Naive thymus-derived CD4-positive, alpha-beta T cell (primary cell): ENCODE results near the gene GP1BB. TPM values are rescaled to one million over a fixed set of nuclear protein-coding genes. Genes with fewer than 3 reads are reported as not detected.
A peak's percentile ranks its signal among the peaks of the same experiment; 100 is the strongest.

Experiments
- ATAC-seq: fragments of 150-1000 bp; cut with Tn5 transposase; 2 replicates; pipeline ENCODE4 v1.10.0; 2021; ENCODE audit warnings: mild to moderate bottlenecking, moderate library complexity
- CTCF ChIA-PET: fragments of 350-600 bp; sonication (Branson Sonifier 250); formaldehyde crosslinking; loops from one replicate; lab custom pipeline; 2021; ENCODE audit warnings: antibody characterized with exemption; lab: Charles Lee
- POLR2A ChIA-PET: fragments of 350-600 bp; sonication (Branson Sonifier 250); formaldehyde crosslinking; loops from one replicate; lab custom pipeline; 2021; ENCODE audit warnings: antibody characterized with exemption, inconsistent platforms; lab: Charles Lee
- DNase-seq, 9 donors: peaks; one replicate each; pipeline versions ENCODE4 v3.0.0 to v3.0.0-alpha.2; 2020 to 2022; ENCODE audit warnings: mixed read lengths in 1 of 9
- H3K27ac ChIP-seq: one replicate; pipeline ENCODE4 v1.7.0; 2013; ENCODE audit warnings: mild to moderate bottlenecking, low read depth, low read length, moderate library complexity
- H3K27me3 ChIP-seq, 2 donors: one replicate each; pipeline ENCODE4 v1.7.0; 2013; ENCODE audit warnings: low read length in 2 of 2, mild to moderate bottlenecking in 2 of 2, moderate library complexity in 2 of 2; ENCODE audit not compliant: control insufficient read depth in 2 of 2, insufficient read depth in 2 of 2
- H3K36me3 ChIP-seq, 3 experiments: 1 replicate in 2 of 3; 2 replicates in 1 of 3; pipeline ENCODE4 v1.7.0; 2013; ENCODE audit warnings: low read length in 3 of 3, mild to moderate bottlenecking in 3 of 3, moderate library complexity in 1 of 3; ENCODE audit not compliant: insufficient read depth in 3 of 3, control insufficient read depth in 2 of 3
- H3K4me1 ChIP-seq, 2 donors: one replicate each; pipeline ENCODE4 v1.7.0; 2013; ENCODE audit warnings: low read length in 2 of 2, mild to moderate bottlenecking in 2 of 2, moderate library complexity in 1 of 2; ENCODE audit not compliant: control insufficient read depth in 2 of 2, insufficient read depth in 2 of 2
- H3K4me3 ChIP-seq: 2 replicates; pipeline ENCODE4 v1.7.0; 2013; ENCODE audit warnings: mild to moderate bottlenecking, low read length
- H3K9me3 ChIP-seq, 3 experiments: 1 replicate in 2 of 3; 2 replicates in 1 of 3; pipeline ENCODE4 v1.7.0; 2013; ENCODE audit warnings: low read length in 3 of 3; ENCODE audit not compliant: control insufficient read depth in 2 of 3
- H3K27ac Mint-ChIP-seq, 9 donors: one replicate each; pipeline ENCODE4 v1.8.0; 2020 to 2022; ENCODE audit warnings: mixed read lengths in 9 of 9, mild to moderate bottlenecking in 8 of 9, moderate library complexity in 5 of 9, inconsistent platforms in 2 of 9
- H3K27me3 Mint-ChIP-seq, 5 donors: one replicate each; pipeline ENCODE4 v1.8.0; 2021 to 2022; ENCODE audit warnings: mixed read lengths in 5 of 5, mild to moderate bottlenecking in 1 of 5
- H3K36me3 Mint-ChIP-seq, 5 donors: one replicate each; pipeline ENCODE4 v1.8.0; 2020 to 2022; ENCODE audit warnings: mixed read lengths in 5 of 5, mild to moderate bottlenecking in 3 of 5, inconsistent platforms in 1 of 5
- H3K4me1 Mint-ChIP-seq, 7 donors: one replicate each; pipeline ENCODE4 v1.8.0; 2020 to 2022; ENCODE audit warnings: mixed read lengths in 7 of 7, mild to moderate bottlenecking in 3 of 7, inconsistent platforms in 1 of 7
- H3K4me3 Mint-ChIP-seq, 10 donors: one replicate each; pipeline ENCODE4 v1.8.0; 2020 to 2022; ENCODE audit warnings: mild to moderate bottlenecking in 10 of 10, mixed read lengths in 10 of 10, moderate library complexity in 6 of 10, inconsistent platforms in 2 of 10
- H3K9me3 Mint-ChIP-seq, 11 donors: one replicate each; pipeline ENCODE4 v1.8.0; 2020 to 2022; ENCODE audit warnings: mixed read lengths in 11 of 11, mild to moderate bottlenecking in 4 of 11, inconsistent platforms in 1 of 11, moderate library complexity in 1 of 11
- intact Hi-C, 2 donors: fragments of 100-400 bp; cut with micrococcal nuclease; formaldehyde crosslinking; loops; one replicate each; pipeline ENCODE4 v1.15.1; 2023
- polyA plus RNA-seq, 2 donors: library from polyadenylated mRNA; unstranded; fragments of 300-500 nt; fragmentation: Illumina TruSeq; gene quantifications; one replicate each; pipeline ENCODE4 v1.2.3, GENCODE V29; 2021
- total RNA-seq, 6 experiments: library from RNA in 5 of 6; stranded (reverse) in 5 of 6; gene quantifications; 1 replicate in 5 of 6; 2 replicates in 1 of 6; pipeline ENCODE4 v1.2.3 and lab custom pipeline; 2021 to 2026

GP1BB gene
- total and polyA plus RNA-seq, 7 experiments from 2014 or later: 0.40 to 3.0 TPM; not detected in 5

GRCh38 chr22:19739911-19740449 is 16.6 kb downstream of the GP1BB start:
- ATAC-seq (no peak), DNase-seq (no peak)
- ChIA-PET POLR2A (no interaction called here), CTCF (no interaction called here)
- no peaks in the 10 kb centered on the region for H3K9me3 ChIP-seq
- Mint-ChIP-seq H3K9me3 (no peaks in the 10 kb centered on the region), H3K27me3 (no peaks in the 10 kb centered on the region), H3K36me3 (no peaks in the 10 kb centered on the region), H3K4me3 (no peak overlapping the region), H3K4me1 (peaks cover 0 to 3% (median 0%) of the 10 kb centered on the region in 7 donors), H3K27ac (no peak overlapping the region)
- intact Hi-C loops: no loop called here
- no peaks in the 10 kb centered on the region for H3K4me1 ChIP-seq
- no peaks in the 10 kb centered on the region for H3K36me3 ChIP-seq
- no peak overlapping the region for H3K4me3 ChIP-seq
- H3K27me3 ChIP-seq: no peaks in the 10 kb centered on the region
- H3K27ac ChIP-seq: no peak overlapping the region

- CTCF ChIA-PET: no interaction called here
- no peak for DNase-seq
- no peak overlapping the region for H3K4me3 Mint-ChIP-seq
- no peak overlapping the region for H3K4me3 ChIP-seq
- H3K27ac ChIP-seq: no peak overlapping the region
- no peaks in the 10 kb centered on the region for H3K9me3 Mint-ChIP-seq
- POLR2A ChIA-PET: no interaction called here
- H3K4me1 ChIP-seq: no peaks in the 10 kb centered on the region
- H3K4me1 Mint-ChIP-seq: peaks cover 0 to 3% (median 0%) of the 10 kb centered on the region in 7 donors
- no peaks in the 10 kb centered on the region for H3K27me3 ChIP-seq
- no peaks in the 10 kb centered on the region for H3K36me3 ChIP-seq
- no peaks in the 10 kb centered on the region for H3K36me3 Mint-ChIP-seq
- intact Hi-C loops: no loop called here
- H3K27me3 Mint-ChIP-seq: no peaks in the 10 kb centered on the region
- ATAC-seq: no peak
- no peak overlapping the region for H3K27ac Mint-ChIP-seq
- no peaks in the 10 kb centered on the region for H3K9me3 ChIP-seq
Measured at GRCh38 chr22:19740586-19740985, 17.2 kb downstream of the GP1BB start.

- Mint-ChIP-seq H3K36me3 (no peaks in the 10 kb centered on the region), H3K9me3 (no peaks in the 10 kb centered on the region), H3K27me3 (no peaks in the 10 kb centered on the region), H3K27ac (peak overlapping the region in 1 of 9 donors; percentile 14), H3K4me3 (no peak overlapping the region), H3K4me1 (peaks cover 0 to 3% (median 0%) of the 10 kb centered on the region in 7 donors)
- Histone ChIP-seq H3K36me3 (no peaks in the 10 kb centered on the region), H3K4me3 (no peak overlapping the region), H3K27me3 (no peaks in the 10 kb centered on the region), H3K4me1 (no peaks in the 10 kb centered on the region), H3K9me3 (no peaks in the 10 kb centered on the region), H3K27ac (no peak overlapping the region)
- DNase-seq: no peak
- POLR2A ChIA-PET: no interaction called here
- CTCF ChIA-PET: interaction anchor here (0.6 kb wide), 1 partner anchor 40 kb away, joined by 5 read pairs; no protein-coding TSS in a partner anchor
- intact Hi-C loops: no loop called here
- ATAC-seq: no peak
Measured at GRCh38 chr22:19741053-19741452, 17.7 kb downstream of the GP1BB start.

- ChIA-PET POLR2A (no interaction called here), CTCF (interaction anchor here (0.6 kb wide), 1 partner anchor 376 kb away, joined by 3 read pairs; no protein-coding TSS in a partner anchor)
- H3K9me3 Mint-ChIP-seq: no peaks in the 10 kb centered on the region
- Histone ChIP-seq H3K27me3 (no peaks in the 10 kb centered on the region), H3K4me1 (no peaks in the 10 kb centered on the region), H3K9me3 (no peaks in the 10 kb centered on the region), H3K4me3 (no peak overlapping the region), H3K36me3 (no peaks in the 10 kb centered on the region), H3K27ac (no peak overlapping the region)
- H3K27ac Mint-ChIP-seq: no peak overlapping the region
- no peak for DNase-seq
- H3K36me3 Mint-ChIP-seq: no peaks in the 10 kb centered on the region
- intact Hi-C loops: no loop called here
- H3K27me3 Mint-ChIP-seq: no peaks in the 10 kb centered on the region
- H3K4me3 Mint-ChIP-seq: no peak overlapping the region
- no peak for ATAC-seq
- peaks cover 0 to 3% (median 0%) of the 10 kb centered on the region in 7 donors for H3K4me1 Mint-ChIP-seq
Measured at GRCh38 chr22:19742160-19743066, 19.1 kb downstream of the GP1BB start.

GRCh38 chr22:19743081-19743480 is 19.7 kb downstream of the GP1BB start:
- Histone ChIP-seq H3K27ac (no peak overlapping the region), H3K4me1 (no peaks in the 10 kb centered on the region), H3K36me3 (no peaks in the 10 kb centered on the region), H3K4me3 (no peak overlapping the region), H3K9me3 (no peaks in the 10 kb centered on the region), H3K27me3 (no peaks in the 10 kb centered on the region)
- Mint-ChIP-seq H3K4me1 (peaks cover 0 to 3% (median 0%) of the 10 kb centered on the region in 7 donors), H3K4me3 (no peak overlapping the region), H3K9me3 (no peaks in the 10 kb centered on the region), H3K36me3 (no peaks in the 10 kb centered on the region), H3K27me3 (no peaks in the 10 kb centered on the region), H3K27ac (no peak overlapping the region)
- ChIA-PET CTCF (no interaction called here), POLR2A (no interaction called here)
- DNase-seq (no peak), ATAC-seq (no peak)
- intact Hi-C loops: no loop called here

GRCh38 chr22:19743651-19744050 is 20.3 kb downstream of the GP1BB start:
- Mint-ChIP-seq H3K36me3 (no peaks in the 10 kb centered on the region), H3K27me3 (no peaks in the 10 kb centered on the region), H3K9me3 (no peaks in the 10 kb centered on the region), H3K4me1 (peaks cover 0 to 3% (median 0%) of the 10 kb centered on the region in 7 donors), H3K27ac (no peak overlapping the region), H3K4me3 (no peak overlapping the region)
- Histone ChIP-seq H3K4me1 (no peaks in the 10 kb centered on the region), H3K9me3 (no peaks in the 10 kb centered on the region), H3K4me3 (no peak overlapping the region), H3K27me3 (no peaks in the 10 kb centered on the region), H3K36me3 (no peaks in the 10 kb centered on the region), H3K27ac (no peak overlapping the region)
- ATAC-seq (no peak), DNase-seq (no peak)
- intact Hi-C loops: no loop called here
- POLR2A ChIA-PET: no interaction called here
- CTCF ChIA-PET: no interaction called here
